Keratinocyte (primary cell): ENCODE measurements around the gene PPM1H.

Source experiments
- EZH2 ChIP-seq: IDR thresholded peaks from one replicate; pipeline ENCODE4 v1.6.1; 2012; ENCODE audit warnings: inconsistent platforms, mild to moderate bottlenecking, low read length, moderate library complexity
- TF ChIP-seq, protein P1 (sequence below), 3 experiments: IDR thresholded peaks in 1 of 3; conservative IDR thresholded peaks in 1 of 3; optimal IDR thresholded peaks in 1 of 3; 2 replicates in 2 of 3; 3 replicates in 1 of 3; pipeline versions ENCODE3 to v1.5.1; 2011; ENCODE audit warnings: low read length in 3 of 3, mild to moderate bottlenecking in 3 of 3, moderate library complexity in 2 of 3, control low read depth in 1 of 3, inconsistent platforms in 1 of 3; ENCODE audit not compliant: insufficient read depth in 2 of 3; ENCODE audit errors: extremely low read depth in 1 of 3

DNA sequence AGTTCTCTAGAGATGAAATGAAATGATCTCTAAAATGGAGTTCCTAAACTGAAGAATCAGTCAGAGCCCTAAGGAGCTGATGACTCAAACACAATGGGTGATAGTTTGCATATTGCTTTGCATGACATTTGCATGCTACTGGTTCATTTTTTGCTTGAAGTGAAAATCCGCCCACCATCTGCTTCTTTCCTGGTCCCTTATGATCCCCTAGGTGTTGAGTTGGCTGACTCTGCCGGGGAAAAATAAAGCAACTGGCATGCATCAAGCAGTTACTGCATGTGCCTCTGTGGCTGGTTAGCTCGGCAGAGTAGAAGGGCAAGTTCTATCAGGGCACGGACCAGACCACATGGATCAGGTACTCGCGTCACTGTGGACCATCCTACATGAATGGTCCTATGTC lies 151.1 kb downstream of the PPM1H start:
- TF ChIP-seq, protein P1, sequence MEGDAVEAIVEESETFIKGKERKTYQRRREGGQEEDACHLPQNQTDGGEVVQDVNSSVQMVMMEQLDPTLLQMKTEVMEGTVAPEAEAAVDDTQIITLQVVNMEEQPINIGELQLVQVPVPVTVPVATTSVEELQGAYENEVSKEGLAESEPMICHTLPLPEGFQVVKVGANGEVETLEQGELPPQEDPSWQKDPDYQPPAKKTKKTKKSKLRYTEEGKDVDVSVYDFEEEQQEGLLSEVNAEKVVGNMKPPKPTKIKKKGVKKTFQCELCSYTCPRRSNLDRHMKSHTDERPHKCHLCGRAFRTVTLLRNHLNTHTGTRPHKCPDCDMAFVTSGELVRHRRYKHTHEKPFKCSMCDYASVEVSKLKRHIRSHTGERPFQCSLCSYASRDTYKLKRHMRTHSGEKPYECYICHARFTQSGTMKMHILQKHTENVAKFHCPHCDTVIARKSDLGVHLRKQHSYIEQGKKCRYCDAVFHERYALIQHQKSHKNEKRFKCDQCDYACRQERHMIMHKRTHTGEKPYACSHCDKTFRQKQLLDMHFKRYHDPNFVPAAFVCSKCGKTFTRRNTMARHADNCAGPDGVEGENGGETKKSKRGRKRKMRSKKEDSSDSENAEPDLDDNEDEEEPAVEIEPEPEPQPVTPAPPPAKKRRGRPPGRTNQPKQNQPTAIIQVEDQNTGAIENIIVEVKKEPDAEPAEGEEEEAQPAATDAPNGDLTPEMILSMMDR (optimal IDR thresholded peaks at IDR 0.05 in 1 of 3, IDR thresholded peaks at IDR 0.05 in 1 of 3, conservative IDR thresholded peaks at IDR 0.05 in 1 of 3; ENCODE audit: extremely low read depth in 1 of 3, insufficient read depth in 2 of 3, low read length in 3 of 3), result no peak
- no peak for TF ChIP-seq EZH2
